HCT116 (cell line): ENCODE measurements around the gene VTI1B. TPM values are rescaled to one million over a fixed set of nuclear protein-coding genes. Genes with fewer than 3 reads are reported as not detected.
A peak's percentile ranks its signal among the peaks of the same experiment; 100 is the strongest.
"Not testable (repeated sequence)": the region's sequence is repeated elsewhere in the genome, so short reads cannot be mapped to it uniquely, and the experiment has no call there.

Source experiments
- ATAC-seq: fragments of 200-7000 bp; cut with Tn5 transposase; 2 replicates; pipeline ENCODE4 v1.9.1; 2020; ENCODE audit warnings: mild to moderate bottlenecking, moderate library complexity
- BruUV-seq: library from RNA; stranded (reverse); fragments of 400-500 nt; replicated peaks from 2 replicates; lab custom pipeline; 2021; lab: Mats Ljungman, UMichigan
- CTCF ChIA-PET: fragments of 300-600 bp; sonication (Branson Sonifier 250); formaldehyde crosslinking; loops from one replicate; lab custom pipeline; 2021; ENCODE audit warnings: antibody characterized with exemption; lab: Charles Lee
- POLR2A ChIA-PET: fragments of 300-600, 350-600 bp; sonication (Branson Sonifier 250); formaldehyde crosslinking; loops from one replicate; lab custom pipeline; 2021; ENCODE audit warnings: antibody characterized with exemption; lab: Charles Lee
- RAD21 ChIA-PET, 2 experiments: fragments of 300-600 bp; sonication (Branson Sonifier 250); formaldehyde crosslinking; loops; one replicate each; lab custom pipeline; 2023; ENCODE audit warnings: low total read pairs in 2 of 2; ENCODE audit not compliant: uncharacterized antibody in 2 of 2, unreplicated experiment in 2 of 2, low non-redundant PET in 1 of 2; lab: Charles Lee
- DNase-seq: peaks from one replicate; pipeline ENCODE4 v3.0.0-alpha.2; 2010; ENCODE audit warnings: low read depth, low spot score
- H2AFZ ChIP-seq: fragments of 200-600 bp; shearing (Covaris generic), sonication (generic); 2 replicates; pipeline ENCODE4 v1.6.1; 2017; ENCODE audit warnings: low read depth, mixed run types, mixed read lengths, antibody characterized with exemption, low read length; ENCODE audit not compliant: poor library complexity, severe bottlenecking
- H3K27ac ChIP-seq: 2 replicates; pipeline ENCODE4 v1.5.1; 2012; ENCODE audit warnings: low read depth, low read length
- H3K27me3 ChIP-seq: fragments of 200-600 bp; sonication (generic); 2 replicates; pipeline ENCODE4 v1.6.1; 2016; ENCODE audit warnings: mixed run types, low read length, mixed read lengths; ENCODE audit not compliant: insufficient read depth
- H3K36me3 ChIP-seq, 2 experiments: fragments of 200-500 bp in 1 of 2; fragments of 200-600 bp in 1 of 2; sonication (Bioruptor generic) in 1 of 2; sonication (generic) in 1 of 2; 2 replicates each; pipeline versions ENCODE4 v1.5.1 to v1.6.1; 2014 to 2016; ENCODE audit warnings: low read length in 2 of 2, inconsistent platforms in 1 of 2, mixed read lengths in 1 of 2, mixed run types in 1 of 2; ENCODE audit not compliant: insufficient read depth in 2 of 2, control insufficient read depth in 1 of 2
- H3K4me1 ChIP-seq, 2 experiments: fragments of 200-600 bp in 1 of 2; sonication (generic) in 1 of 2; 2 replicates each; pipeline versions ENCODE4 v1.5.1 to v1.6.1; 2012 to 2017; ENCODE audit warnings: low read length in 2 of 2, inconsistent platforms in 1 of 2, mild to moderate bottlenecking in 1 of 2, mixed read lengths in 1 of 2, mixed run types in 1 of 2, moderate library complexity in 1 of 2; ENCODE audit not compliant: insufficient read depth in 2 of 2, control insufficient read depth in 1 of 2
- H3K4me2 ChIP-seq: fragments of 200-600 bp; sonication (generic); 2 replicates; pipeline ENCODE4 v1.6.1; 2017; ENCODE audit warnings: mixed run types, low read length, mixed read lengths
- H3K4me3 ChIP-seq, 2 experiments: fragments of 200-600 bp in 1 of 2; sonication (generic) in 1 of 2; replicated peaks in 1 of 2; 2 replicates each; pipeline ENCODE4 v1.5.1; 2011 to 2016; ENCODE audit warnings: low read length in 2 of 2, control low read depth in 1 of 2, low read depth in 1 of 2, mild to moderate bottlenecking in 1 of 2, mixed read lengths in 1 of 2, mixed run types in 1 of 2
- H3K79me2 ChIP-seq: fragments of 200-600 bp; sonication (generic); 2 replicates; pipeline ENCODE4 v1.6.1; 2017; ENCODE audit warnings: mild to moderate bottlenecking, mixed run types, low read length, moderate library complexity, mixed read lengths; ENCODE audit not compliant: insufficient read depth
- H3K9ac ChIP-seq: fragments of 200-600 bp; sonication (generic); 2 replicates; pipeline ENCODE4 v1.6.1; 2016; ENCODE audit warnings: low read length, mixed read lengths
- H3K9me2 ChIP-seq: fragments of 200-600 bp; sonication (generic), shearing (Covaris generic); 2 replicates; pipeline ENCODE4 v1.6.1; 2017; ENCODE audit warnings: mixed run types, mild to moderate bottlenecking, moderate library complexity; ENCODE audit not compliant: insufficient read depth
- H3K9me3 ChIP-seq, 2 experiments: fragments of 200-500 bp in 1 of 2; fragments of 200-600 bp in 1 of 2; sonication (Bioruptor generic) in 1 of 2; sonication (generic) in 1 of 2; 2 replicates each; pipeline ENCODE4 v1.6.1; 2014 to 2017; ENCODE audit warnings: low read length in 2 of 2, mixed read lengths in 2 of 2, inconsistent platforms in 1 of 2, low read depth in 1 of 2, mild to moderate bottlenecking in 1 of 2, mixed run types in 1 of 2, moderate library complexity in 1 of 2; ENCODE audit not compliant: control insufficient read depth in 1 of 2, insufficient read depth in 1 of 2
- H4K20me1 ChIP-seq: fragments of 200-600 bp; sonication (generic), shearing (Covaris generic); 2 replicates; pipeline ENCODE4 v1.6.1; 2017; ENCODE audit warnings: mixed run types, mild to moderate bottlenecking, moderate library complexity; ENCODE audit not compliant: insufficient read depth
- CBX3 ChIP-seq: IDR thresholded peaks from 2 replicates; pipeline ENCODE4 v1.6.1; 2012; ENCODE audit warnings: low read depth
- EGR1 ChIP-seq: IDR thresholded peaks from 2 replicates; pipeline ENCODE4 v1.6.1; 2012; ENCODE audit warnings: low read depth
- EZH2phosphoT487 ChIP-seq: fragments of 200-600 bp; IDR thresholded peaks from 2 replicates; pipeline ENCODE4 v1.6.1; 2018; ENCODE audit warnings: antibody characterized with exemption, borderline replicate concordance
- FOSL1 ChIP-seq: IDR thresholded peaks from 2 replicates; pipeline ENCODE4 v1.6.1; 2012; ENCODE audit warnings: low read depth
- JUND ChIP-seq: IDR thresholded peaks from 2 replicates; pipeline ENCODE4 v1.6.1; 2012
- MAX ChIP-seq: IDR thresholded peaks from 2 replicates; pipeline ENCODE4 v1.6.1; 2012
- POLR2A ChIP-seq: IDR thresholded peaks from 2 replicates; pipeline ENCODE4 v1.7.0; 2011; ENCODE audit warnings: borderline replicate concordance; ENCODE audit not compliant: insufficient read depth, insufficient read length; ENCODE audit errors: extremely low read depth
- POLR2AphosphoS5 ChIP-seq: IDR thresholded peaks from 2 replicates; pipeline ENCODE4 v1.6.1; 2011; ENCODE audit warnings: mild to moderate bottlenecking, low read depth, low read length, moderate library complexity
- SP1 ChIP-seq: IDR thresholded peaks from 2 replicates; pipeline ENCODE4 v1.6.1; 2012; ENCODE audit warnings: low read depth
- TCF7L2 ChIP-seq: IDR thresholded peaks from 2 replicates; pipeline ENCODE4 v1.7.0; 2011; ENCODE audit warnings: borderline replicate concordance, inconsistent platforms; ENCODE audit not compliant: insufficient read depth, insufficient read length; ENCODE audit errors: extremely low read depth
- YY1 ChIP-seq: IDR thresholded peaks from 2 replicates; pipeline ENCODE4 v1.6.1; 2011; ENCODE audit warnings: low read length, low read depth, moderate library complexity, mild to moderate bottlenecking; ENCODE audit not compliant: insufficient replicate concordance; ENCODE audit errors: extremely low read depth
- ZFX ChIP-seq: fragments of 450-650 bp; IDR thresholded peaks from 2 replicates; pipeline ENCODE4 v1.6.1; 2017
- intact Hi-C: fragments of 100-400 bp; cut with micrococcal nuclease; formaldehyde crosslinking; loops from 2 replicates; pipeline ENCODE4 v1.10.0; 2022
- total RNA-seq: library from RNA; stranded (reverse); gene quantifications from one replicate; pipeline ENCODE4 v1.2.1, GENCODE V29; 2021; ENCODE audit not compliant: unreplicated experiment
- TF ChIP-seq, protein P1 (sequence below): IDR thresholded peaks from 2 replicates; pipeline ENCODE4 v1.6.1; 2012; ENCODE audit warnings: low read depth
- TF ChIP-seq, protein P2 (sequence below), 3 experiments: fragments of 200-600 bp in 1 of 3; sonication (generic) in 1 of 3; IDR thresholded peaks in 2 of 3; conservative IDR thresholded peaks in 1 of 3; 2 replicates each; pipeline ENCODE4 v1.5.1; 2012 to 2017; ENCODE audit warnings: low read depth in 2 of 3, low read length in 2 of 3, antibody characterized with exemption in 1 of 3, borderline replicate concordance in 1 of 3, control low read depth in 1 of 3, mild to moderate bottlenecking in 1 of 3, mixed read lengths in 1 of 3, mixed run types in 1 of 3, moderate library complexity in 1 of 3; ENCODE audit not compliant: insufficient read depth in 1 of 3

VTI1B gene
- total RNA-seq, 1 experiment from 2014 or later: 86.3 TPM

- H3K27me3 ChIP-seq, DNase-seq, H3K79me2 ChIP-seq, H3K9me2 ChIP-seq, POLR2A ChIA-PET, H4K20me1 ChIP-seq, H3K9ac ChIP-seq, RAD21 ChIA-PET, BruUV-seq, H3K9me3 ChIP-seq, H3K36me3 ChIP-seq: not testable (repeated sequence)
- Histone ChIP-seq H3K4me3 (peak within 1 kb of the TSS in 1 of 2 experiments; percentile 21; a peak in 1 of 4 replicates), H3K4me2 (peak within 1 kb of the TSS; percentile 60), H2AFZ (peak within 1 kb of the TSS; percentile 94), H3K27ac (peak within 1 kb of the TSS; percentile 12; the same call in 1 of the 2 replicates), H3K4me1 (peaks cover 16 to 32% of the 10 kb centered on the region in 2 experiments)
- intact Hi-C loops: loop anchor here (5.0 to 10.0 kb wide), 5 partner anchors 34 to 1337 kb away; partner anchors contain the start of gene PIGH
- CTCF ChIA-PET: interaction anchor here (1.6 to 5.3 kb wide), 4 partner anchors 118 to 342 kb away, joined by 4 to 117 read pairs (median 38); partner anchors contain the start of gene ATP6V1D
- TF ChIP-seq JUND: 0 out of 2 replicates have a peak, but pooled peaks have one; percentile 14
- peak; percentile 55; the same call in 1 of the 2 replicates for TF ChIP-seq EGR1
- ATAC-seq: peak; percentile 20; the same call in 1 of the 2 replicates
Observed at GRCh38 chr14:67701492-67701891, 27.1 kb upstream of the VTI1B start, which contains the start of gene RDH12. Gene RDH12 (plus strand): TSS chr14:67701886. CDS start chr14:67722643, 20,757 bp downstream.

DNA sequence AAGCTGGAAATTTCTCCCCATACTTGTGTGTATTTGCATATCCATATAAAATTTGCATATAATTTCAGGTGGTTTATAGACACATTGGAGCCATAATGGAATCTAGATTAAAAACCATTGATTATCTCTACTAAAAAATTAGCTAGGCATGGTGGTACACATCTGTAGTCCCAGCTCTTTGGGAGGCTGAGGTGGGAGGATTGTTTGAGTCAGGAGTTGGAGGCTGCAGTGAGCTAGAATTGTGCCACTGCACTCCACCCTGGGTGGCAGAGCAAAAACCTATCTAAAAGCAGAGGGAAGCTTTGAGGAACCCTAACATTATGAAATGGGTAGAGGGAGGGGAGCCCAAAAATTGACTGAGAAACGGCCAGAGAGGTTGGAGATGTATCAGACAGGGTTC is 23.7 kb upstream of the VTI1B start:
- ChIA-PET CTCF (no interaction called here), POLR2A (no interaction called here)
- Histone ChIP-seq H3K79me2 (peaks cover 19% of the 10 kb centered on the region), H3K9me3 (no peaks in the 10 kb centered on the region), H4K20me1 (no peaks in the 10 kb centered on the region), H3K36me3 (no peaks in the 10 kb centered on the region), H3K9me2 (no peaks in the 10 kb centered on the region), H3K9ac (no peak overlapping the region)
- TF ChIP-seq, protein P1, sequence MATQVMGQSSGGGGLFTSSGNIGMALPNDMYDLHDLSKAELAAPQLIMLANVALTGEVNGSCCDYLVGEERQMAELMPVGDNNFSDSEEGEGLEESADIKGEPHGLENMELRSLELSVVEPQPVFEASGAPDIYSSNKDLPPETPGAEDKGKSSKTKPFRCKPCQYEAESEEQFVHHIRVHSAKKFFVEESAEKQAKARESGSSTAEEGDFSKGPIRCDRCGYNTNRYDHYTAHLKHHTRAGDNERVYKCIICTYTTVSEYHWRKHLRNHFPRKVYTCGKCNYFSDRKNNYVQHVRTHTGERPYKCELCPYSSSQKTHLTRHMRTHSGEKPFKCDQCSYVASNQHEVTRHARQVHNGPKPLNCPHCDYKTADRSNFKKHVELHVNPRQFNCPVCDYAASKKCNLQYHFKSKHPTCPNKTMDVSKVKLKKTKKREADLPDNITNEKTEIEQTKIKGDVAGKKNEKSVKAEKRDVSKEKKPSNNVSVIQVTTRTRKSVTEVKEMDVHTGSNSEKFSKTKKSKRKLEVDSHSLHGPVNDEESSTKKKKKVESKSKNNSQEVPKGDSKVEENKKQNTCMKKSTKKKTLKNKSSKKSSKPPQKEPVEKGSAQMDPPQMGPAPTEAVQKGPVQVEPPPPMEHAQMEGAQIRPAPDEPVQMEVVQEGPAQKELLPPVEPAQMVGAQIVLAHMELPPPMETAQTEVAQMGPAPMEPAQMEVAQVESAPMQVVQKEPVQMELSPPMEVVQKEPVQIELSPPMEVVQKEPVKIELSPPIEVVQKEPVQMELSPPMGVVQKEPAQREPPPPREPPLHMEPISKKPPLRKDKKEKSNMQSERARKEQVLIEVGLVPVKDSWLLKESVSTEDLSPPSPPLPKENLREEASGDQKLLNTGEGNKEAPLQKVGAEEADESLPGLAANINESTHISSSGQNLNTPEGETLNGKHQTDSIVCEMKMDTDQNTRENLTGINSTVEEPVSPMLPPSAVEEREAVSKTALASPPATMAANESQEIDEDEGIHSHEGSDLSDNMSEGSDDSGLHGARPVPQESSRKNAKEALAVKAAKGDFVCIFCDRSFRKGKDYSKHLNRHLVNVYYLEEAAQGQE: no peak
- TF ChIP-seq TCF7L2 (no peak), EZH2phosphoT487 (no peak), SP1 (no peak), POLR2AphosphoS5 (no peak), FOSL1 (no peak), ZFX (no peak), EGR1 (no peak), JUND (no peak), MAX (no peak), POLR2A (no peak), YY1 (no peak), CBX3 (no peak)
- TF ChIP-seq, protein P2, sequence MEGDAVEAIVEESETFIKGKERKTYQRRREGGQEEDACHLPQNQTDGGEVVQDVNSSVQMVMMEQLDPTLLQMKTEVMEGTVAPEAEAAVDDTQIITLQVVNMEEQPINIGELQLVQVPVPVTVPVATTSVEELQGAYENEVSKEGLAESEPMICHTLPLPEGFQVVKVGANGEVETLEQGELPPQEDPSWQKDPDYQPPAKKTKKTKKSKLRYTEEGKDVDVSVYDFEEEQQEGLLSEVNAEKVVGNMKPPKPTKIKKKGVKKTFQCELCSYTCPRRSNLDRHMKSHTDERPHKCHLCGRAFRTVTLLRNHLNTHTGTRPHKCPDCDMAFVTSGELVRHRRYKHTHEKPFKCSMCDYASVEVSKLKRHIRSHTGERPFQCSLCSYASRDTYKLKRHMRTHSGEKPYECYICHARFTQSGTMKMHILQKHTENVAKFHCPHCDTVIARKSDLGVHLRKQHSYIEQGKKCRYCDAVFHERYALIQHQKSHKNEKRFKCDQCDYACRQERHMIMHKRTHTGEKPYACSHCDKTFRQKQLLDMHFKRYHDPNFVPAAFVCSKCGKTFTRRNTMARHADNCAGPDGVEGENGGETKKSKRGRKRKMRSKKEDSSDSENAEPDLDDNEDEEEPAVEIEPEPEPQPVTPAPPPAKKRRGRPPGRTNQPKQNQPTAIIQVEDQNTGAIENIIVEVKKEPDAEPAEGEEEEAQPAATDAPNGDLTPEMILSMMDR (IDR thresholded peaks at IDR 0.05 in 2 of 3, conservative IDR thresholded peaks at IDR 0.05 in 1 of 3; ENCODE audit: borderline replicate concordance in 1 of 3, insufficient read depth in 1 of 3, low read depth in 2 of 3, low read length in 2 of 3): no peak
- TF ChIP-seq, all 23 proteins: peak for 0
- ATAC-seq (no peak), DNase-seq (no peak)
- Histone ChIP-seq H3K4me1 (peaks cover 22 to 40% of the 10 kb centered on the region in 2 experiments), H2AFZ (no peak overlapping the region), H3K4me3 (no peak overlapping the region), H3K27me3 (no peaks in the 10 kb centered on the region), H3K4me2 (no peak overlapping the region), H3K27ac (no peak overlapping the region)
- RAD21 ChIA-PET: no interaction called here
- BruUV-seq: no TSS peak
- intact Hi-C loops: no loop called here
